Neuron (in vitro differentiated cells): Measurements from ENCODE around the gene TRPM1.
A peak's percentile ranks its signal among the peaks of the same experiment; 100 is the strongest.

ENCODE experiments used
- H2AFZ ChIP-seq: one replicate; pipeline ENCODE4 v1.6.1; 2013; ENCODE audit warnings: low read depth, mild to moderate bottlenecking, inconsistent platforms, low read length, moderate library complexity
- H3K27me3 ChIP-seq: one replicate; pipeline ENCODE4 v1.6.1; 2013; ENCODE audit warnings: low read length; ENCODE audit not compliant: insufficient read depth
- H3K36me3 ChIP-seq: one replicate; pipeline ENCODE4 v1.6.1; 2013; ENCODE audit warnings: low read length; ENCODE audit not compliant: insufficient read depth
- H3K4me1 ChIP-seq: one replicate; pipeline ENCODE4 v1.6.1; 2013; ENCODE audit warnings: low read length; ENCODE audit not compliant: insufficient read depth
- H3K4me3 ChIP-seq: 2 replicates; pipeline ENCODE4 v1.5.1; 2013; ENCODE audit warnings: mild to moderate bottlenecking, low read length, moderate library complexity
- H3K9me3 ChIP-seq: one replicate; pipeline ENCODE4 v1.6.1; 2013; ENCODE audit warnings: low read length

Gene TRPM1

DNA sequence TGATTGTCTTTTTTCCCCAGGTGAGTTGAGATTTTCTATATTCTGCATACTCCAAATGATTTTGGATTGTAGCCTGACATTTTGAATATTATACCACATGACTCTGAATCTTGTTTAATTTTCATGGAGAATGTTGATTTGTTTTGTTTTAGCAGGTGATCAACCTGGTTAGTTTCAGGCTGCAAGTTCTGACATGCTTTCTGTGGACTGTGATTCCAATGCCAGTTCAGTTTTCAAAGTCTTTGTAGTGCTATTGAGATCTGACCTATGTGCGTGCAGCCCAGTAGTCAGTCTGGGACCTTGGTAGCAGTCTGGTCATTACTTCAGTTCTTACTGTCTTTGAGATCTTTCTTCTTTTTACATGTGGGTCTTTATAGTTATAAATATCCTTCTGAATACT, 91.5 kb downstream of the TRPM1 start:
- H2AFZ ChIP-seq, result no peak overlapping the region
- no peaks in the 10 kb centered on the region for H3K36me3 ChIP-seq
- H3K4me3 ChIP-seq, result no peak overlapping the region
- H3K9me3 ChIP-seq, result peaks cover 2% of the 10 kb centered on the region
- H3K4me1 ChIP-seq, result peaks cover 4% of the 10 kb centered on the region
- no peaks in the 10 kb centered on the region for H3K27me3 ChIP-seq

- Histone ChIP-seq H3K36me3 (no peaks in the 10 kb centered on the region), H3K27me3 (no peaks in the 10 kb centered on the region), H2AFZ (no peak overlapping the region), H3K4me3 (no peak overlapping the region), H3K9me3 (no peaks in the 10 kb centered on the region), H3K4me1 (peaks cover 7% of the 10 kb centered on the region)
Observed at GRCh38 chr15:31005660-31006059, 95.9 kb downstream of the TRPM1 start.

GRCh38 chr15:31004220-31004733, 97.2 kb downstream of the TRPM1 start:
- Histone ChIP-seq H3K4me1 (peaks cover 7% of the 10 kb centered on the region), H3K36me3 (no peaks in the 10 kb centered on the region), H3K4me3 (no peak overlapping the region), H2AFZ (peak overlapping the region; percentile 33), H3K27me3 (no peaks in the 10 kb centered on the region), H3K9me3 (no peaks in the 10 kb centered on the region)

- H2AFZ ChIP-seq, result no peak overlapping the region
- peaks cover 7% of the 10 kb centered on the region for H3K4me1 ChIP-seq
- peaks cover 2% of the 10 kb centered on the region for H3K27me3 ChIP-seq
- no peaks in the 10 kb centered on the region for H3K36me3 ChIP-seq
- H3K9me3 ChIP-seq, result peaks cover 3% of the 10 kb centered on the region
- no peak overlapping the region for H3K4me3 ChIP-seq
Observed at GRCh38 chr15:31001702-31002101, 99.8 kb downstream of the TRPM1 start.

DNA sequence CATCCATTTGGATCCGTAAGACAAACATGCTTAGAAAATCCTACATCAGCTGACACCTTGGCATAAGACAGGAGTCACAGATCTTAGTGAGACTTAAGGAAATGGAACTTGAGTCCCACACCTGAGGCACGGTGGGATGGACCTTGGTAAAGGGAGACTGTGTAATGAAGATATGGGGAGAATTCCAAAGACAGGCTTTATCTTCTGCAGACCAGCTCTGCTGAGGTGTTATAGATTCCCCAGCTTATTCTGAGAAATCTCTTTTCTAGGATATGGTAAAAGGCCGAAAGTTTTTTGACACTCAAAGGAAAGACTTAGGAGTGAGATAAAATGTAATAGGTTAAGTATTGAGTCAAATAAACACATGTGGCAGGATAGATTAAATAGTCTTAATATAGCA, 101.8 kb downstream of the TRPM1 start:
- peaks cover 2% of the 10 kb centered on the region for H3K27me3 ChIP-seq
- H2AFZ ChIP-seq, result no peak overlapping the region
- H3K4me3 ChIP-seq, result no peak overlapping the region
- no peaks in the 10 kb centered on the region for H3K36me3 ChIP-seq
- H3K4me1 ChIP-seq, result peaks cover 3% of the 10 kb centered on the region
- H3K9me3 ChIP-seq, result peaks cover 3% of the 10 kb centered on the region

GRCh38 chr15:30997270-30997669, 104.3 kb downstream of the TRPM1 start:
- Histone ChIP-seq H3K4me1 (peaks cover 2% of the 10 kb centered on the region), H3K27me3 (peaks cover 2% of the 10 kb centered on the region), H3K4me3 (no peak overlapping the region), H3K9me3 (peaks cover 3% of the 10 kb centered on the region), H2AFZ (no peak overlapping the region), H3K36me3 (no peaks in the 10 kb centered on the region)

GRCh38 chr15:30992249-30992864, 109.2 kb downstream of the TRPM1 start:
- no peaks in the 10 kb centered on the region for H3K9me3 ChIP-seq
- peak overlapping the region; percentile 77 for H2AFZ ChIP-seq
- no peaks in the 10 kb centered on the region for H3K27me3 ChIP-seq
- peaks cover 14% of the 10 kb centered on the region for H3K4me1 ChIP-seq
- no peaks in the 10 kb centered on the region for H3K36me3 ChIP-seq
- peak overlapping the region; percentile 74 for H3K4me3 ChIP-seq

- peaks cover 14% of the 10 kb centered on the region for H3K4me1 ChIP-seq
- H3K27me3 ChIP-seq, result no peaks in the 10 kb centered on the region
- no peaks in the 10 kb centered on the region for H3K9me3 ChIP-seq
- H3K36me3 ChIP-seq, result peaks cover 2% of the 10 kb centered on the region
- H2AFZ ChIP-seq, result peak within 1 kb of the TSS; percentile 77
- peak within 1 kb of the TSS; percentile 74 for H3K4me3 ChIP-seq
Observed at GRCh38 chr15:30991255-30992235, 110.0 kb downstream of the TRPM1 start, which contains the start of gene MTMR10. Gene MTMR10, minus strand, starts transcription at chr15:30991628. Its CDS starts 122 bp downstream, at chr15:30991506.

DNA sequence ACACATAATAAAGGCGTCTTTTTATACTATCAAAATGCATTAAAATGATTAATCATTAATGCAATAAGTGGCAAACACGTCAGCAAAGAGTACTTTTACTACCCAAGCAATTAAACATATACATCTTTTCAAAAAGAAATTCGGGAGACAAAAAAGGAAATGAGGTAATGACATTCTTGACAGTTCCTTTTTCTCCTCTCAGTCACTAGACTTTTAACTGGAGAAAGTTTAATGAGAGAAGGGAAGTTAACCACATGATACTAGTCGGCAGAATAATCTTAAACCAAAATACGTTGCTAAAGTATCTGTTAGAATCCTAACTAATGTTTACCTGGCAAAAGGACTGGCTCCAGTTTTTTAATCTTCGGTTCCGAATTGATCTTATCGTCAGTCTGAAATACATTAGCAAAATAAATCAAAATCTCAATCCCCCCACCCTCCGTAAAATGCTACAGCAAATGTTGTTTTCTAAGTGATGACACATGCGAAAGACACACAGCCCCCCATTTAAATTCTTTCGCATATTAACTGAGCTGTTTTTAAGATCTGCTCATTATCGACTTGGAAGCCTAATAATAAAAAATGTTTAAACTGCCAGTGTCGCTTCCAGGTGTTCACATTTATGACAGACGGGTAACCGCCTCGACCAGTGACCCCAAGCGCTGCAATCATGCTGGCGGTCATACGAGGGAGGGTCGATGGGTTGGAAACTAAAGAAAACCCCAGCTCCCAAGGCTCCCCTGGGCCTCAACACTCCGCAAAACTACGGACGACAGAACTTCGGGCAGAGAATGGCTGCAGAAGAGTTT, 110.9 kb downstream of the TRPM1 start:
- Histone ChIP-seq H3K4me1 (peaks cover 14% of the 10 kb centered on the region), H3K4me3 (peak overlapping the region; percentile 74), H3K27me3 (no peaks in the 10 kb centered on the region), H3K9me3 (no peaks in the 10 kb centered on the region), H2AFZ (peak overlapping the region; percentile 77), H3K36me3 (peaks cover 10% of the 10 kb centered on the region)

DNA sequence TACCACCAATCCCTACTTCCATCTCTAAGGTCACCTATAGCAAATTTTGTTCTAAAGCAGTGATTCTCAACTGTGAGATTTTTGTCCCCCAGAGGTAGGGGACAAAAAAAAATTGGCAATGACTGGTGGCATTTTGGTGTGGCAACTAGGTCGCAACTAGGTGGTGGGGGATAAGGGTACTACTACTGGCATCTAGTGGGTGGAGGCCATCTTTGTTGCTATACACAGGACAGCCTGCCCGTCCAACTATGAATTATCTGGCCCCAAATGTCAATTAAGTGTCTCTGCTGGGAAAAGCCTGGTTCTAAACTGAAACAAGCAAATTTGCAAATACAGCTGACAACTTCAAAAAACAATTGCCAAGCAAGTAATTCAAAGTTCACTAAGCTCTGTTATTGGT, 111.5 kb downstream of the TRPM1 start:
- Histone ChIP-seq H3K27me3 (no peaks in the 10 kb centered on the region), H3K36me3 (peaks cover 14% of the 10 kb centered on the region), H3K4me3 (peak overlapping the region; percentile 74), H3K9me3 (no peaks in the 10 kb centered on the region), H2AFZ (peak overlapping the region; percentile 77), H3K4me1 (peaks cover 20% of the 10 kb centered on the region)

GRCh38 chr15:30985081-30985531, 116.4 kb downstream of the TRPM1 start:
- Histone ChIP-seq H3K27me3 (no peaks in the 10 kb centered on the region), H3K9me3 (no peaks in the 10 kb centered on the region), H3K36me3 (peaks cover 14% of the 10 kb centered on the region), H2AFZ (no peak overlapping the region), H3K4me3 (no peak overlapping the region), H3K4me1 (peaks cover 17% of the 10 kb centered on the region)

DNA sequence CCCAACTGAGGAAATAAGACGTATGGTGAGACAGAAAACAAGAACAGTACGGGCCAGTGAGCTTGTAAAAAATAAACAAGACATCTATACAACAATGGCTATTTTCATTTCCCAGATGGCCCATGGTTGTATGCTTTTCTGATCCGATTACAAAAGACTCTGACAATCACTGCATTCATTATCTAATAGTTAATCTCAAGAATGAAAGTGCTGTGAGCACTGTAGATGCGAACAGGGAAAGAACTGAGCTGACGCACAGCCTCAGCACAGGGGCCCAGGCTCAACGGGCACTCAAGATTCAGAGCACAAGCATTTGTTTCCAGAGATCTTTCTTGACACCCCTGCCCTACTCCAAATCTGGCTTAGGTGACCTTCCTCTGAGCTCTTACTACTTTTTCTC, 117.0 kb downstream of the TRPM1 start:
- Histone ChIP-seq H3K9me3 (no peaks in the 10 kb centered on the region), H3K4me3 (no peak overlapping the region), H3K27me3 (no peaks in the 10 kb centered on the region), H2AFZ (no peak overlapping the region), H3K4me1 (peaks cover 13% of the 10 kb centered on the region), H3K36me3 (peaks cover 14% of the 10 kb centered on the region)
